Body of pancreas (tissue), 4 donors: ENCODE data around the gene HERC2. TPM values are rescaled to one million over a fixed set of nuclear protein-coding genes. Genes with fewer than 3 reads are reported as not detected.
"Not testable (repeated sequence)": the region's sequence is repeated elsewhere in the genome, so short reads cannot be mapped to it uniquely, and the experiment has no call there.

Experiments used
- ATAC-seq: fragments of 150-250 bp; one replicate; pipeline ENCODE4 v1.9.1; 2016
- DNase-seq, 4 donors: peaks; one replicate each; pipeline ENCODE4 v3.0.0-alpha.2; 2019
- H3K27ac ChIP-seq, 4 donors: fragments of 200-600 bp; sonication (generic); 1 replicate in 3 of 4; 2 replicates in 1 of 4; pipeline versions ENCODE4 v1.5.1 to v1.6.1; 2016 to 2019; ENCODE audit warnings: mild to moderate bottlenecking in 1 of 4, mixed read lengths in 1 of 4, moderate library complexity in 1 of 4
- H3K27me3 ChIP-seq, 2 donors: fragments of 200-600 bp; sonication (generic); one replicate each; pipeline ENCODE4 v1.6.0; 2016; ENCODE audit warnings: mild to moderate bottlenecking in 1 of 2
- H3K36me3 ChIP-seq, 2 donors: fragments of 200-600 bp; sonication (generic); replicated peaks in 1 of 2; 2 replicates each; pipeline ENCODE4 v1.5.1; 2016; ENCODE audit warnings: low read depth in 2 of 2; ENCODE audit not compliant: insufficient read depth in 1 of 2
- H3K4me1 ChIP-seq: fragments of 200-600 bp; sonication (generic); one replicate; pipeline ENCODE4 v1.6.0; 2016
- H3K4me3 ChIP-seq, 2 donors: fragments of 200-600 bp; sonication (generic); 1 replicate in 1 of 2; 2 replicates in 1 of 2; pipeline ENCODE4 v1.5.1; 2016 to 2019
- H3K9me3 ChIP-seq, 3 donors: fragments of 200-600 bp; sonication (generic); 1 replicate in 2 of 3; 2 replicates in 1 of 3; pipeline ENCODE4 v1.5.1; 2016
- CTCF ChIP-seq, 7 experiments: fragments of 450-650 bp in 4 of 7; fragments of 200-600 bp in 3 of 7; sonication (generic) in 3 of 7; IDR thresholded peaks; one replicate each; pipeline ENCODE4 v1.5.1; 2016 to 2019; ENCODE audit warnings: antibody characterized with exemption in 7 of 7
- POLR2A ChIP-seq, 3 donors: fragments of 450-650 bp; IDR thresholded peaks; one replicate each; pipeline ENCODE4 v1.6.1; 2016; ENCODE audit warnings: antibody characterized with exemption in 3 of 3, mild to moderate bottlenecking in 2 of 3
- WGBS, 2 donors: methylation state at CpG; one replicate each; pipeline ENCODE4 v1.1.5; 2017; 5-methylcytosine and 5-hydroxymethylcytosine counted together
- intact Hi-C: fragments of 100-400 bp; cut with DNase I; formaldehyde crosslinking; loops from one replicate; pipeline ENCODE4 v1.15.1; 2023
- total RNA-seq, 2 donors: library from RNA; depleted of rRNA; stranded (reverse); fragments of >200 nt; gene quantifications; one replicate each; pipeline ENCODE4 v1.1.0, GENCODE V29; 2016

HERC2 gene
- total RNA-seq, 2 donors from 2014 or later = 36.3 to 76.5 TPM

- intact Hi-C loops = no loop called here
- TF ChIP-seq CTCF (IDR thresholded peaks at IDR 0.05) = no peak
- no peak for TF ChIP-seq POLR2A (IDR thresholded peaks at IDR 0.05)
- Histone ChIP-seq H3K4me3 (no peak overlapping the region), H3K27ac (no peak overlapping the region), H3K36me3 (peaks cover 0 to 4% of the 10 kb centered on the region in 2 donors), H3K4me1 (no peaks in the 10 kb centered on the region), H3K9me3 (no peaks in the 10 kb centered on the region), H3K27me3 (no peaks in the 10 kb centered on the region)
- WGBS, 2 donors = 95 to 97% methylated on average over 6 of the region's 6 CpGs
- ATAC-seq = no peak
- no peak for DNase-seq
These were observed 113.4 kb downstream of the HERC2 start for GRCh38 chr15:28208583-28208982.

GRCh38 chr15:28205640-28206039, 116.3 kb downstream of the HERC2 start:
- H3K4me1 ChIP-seq, intact Hi-C loops, ATAC-seq, H3K27ac ChIP-seq, H3K9me3 ChIP-seq, H3K27me3 ChIP-seq, H3K4me3 ChIP-seq, DNase-seq, H3K36me3 ChIP-seq: not testable (repeated sequence)
- WGBS, 2 donors = no CpG with 5 or more reads among the region's 10 CpGs

GRCh38 chr15:28203055-28203828, 118.7 kb downstream of the HERC2 start:
- H3K27me3 ChIP-seq, H3K4me1 ChIP-seq, H3K9me3 ChIP-seq, H3K27ac ChIP-seq, intact Hi-C loops, ATAC-seq, H3K36me3 ChIP-seq, H3K4me3 ChIP-seq, DNase-seq: not testable (repeated sequence)
- 67 to 87% methylated on average over 11 to 15 of the region's 18 CpGs for WGBS, 2 donors

- ATAC-seq, H3K4me3 ChIP-seq, H3K27ac ChIP-seq, H3K9me3 ChIP-seq, intact Hi-C loops, H3K4me1 ChIP-seq, DNase-seq, H3K36me3 ChIP-seq, H3K27me3 ChIP-seq: not testable (repeated sequence)
- WGBS, 2 donors = 88 to 92% methylated on average over 2 to 5 of the region's 23 CpGs
These were observed 119.9 kb downstream of the HERC2 start for GRCh38 chr15:28202124-28202523.

GRCh38 chr15:28198215-28198614, 123.8 kb downstream of the HERC2 start:
- H3K36me3 ChIP-seq, intact Hi-C loops: not testable (repeated sequence)
- WGBS, 2 donors = 91 to 94% methylated on average over 2 of the region's 2 CpGs

GRCh38 chr15:28197694-28198093, 124.3 kb downstream of the HERC2 start:
- H3K4me3 ChIP-seq, H3K4me1 ChIP-seq, intact Hi-C loops, ATAC-seq, H3K36me3 ChIP-seq, H3K27me3 ChIP-seq, H3K9me3 ChIP-seq, DNase-seq, H3K27ac ChIP-seq: not testable (repeated sequence)
- WGBS, 2 donors = 81 to 82% methylated on average over 3 of the region's 4 CpGs

More at GRCh38 chr15:28198215-28198614, 123.8 kb downstream of the HERC2 start:
- DNase-seq, H3K9me3 ChIP-seq, H3K4me1 ChIP-seq, H3K27me3 ChIP-seq, H3K4me3 ChIP-seq, H3K27ac ChIP-seq, ATAC-seq: not testable (repeated sequence)

- intact Hi-C loops, H3K27ac ChIP-seq, H3K9me3 ChIP-seq, H3K4me3 ChIP-seq, H3K4me1 ChIP-seq, H3K36me3 ChIP-seq, H3K27me3 ChIP-seq, DNase-seq, ATAC-seq: not testable (repeated sequence)
- WGBS, 2 donors = 92 to 96% methylated on average over 5 of the region's 5 CpGs
These were observed 125.4 kb downstream of the HERC2 start for GRCh38 chr15:28196581-28196980.

- WGBS, 2 donors = 80 to 90% methylated on average over 1 of the region's 1 CpG
- H3K36me3 ChIP-seq = peaks cover 0 to 4% of the 10 kb centered on the region in 2 donors
These were observed 129.2 kb downstream of the HERC2 start for GRCh38 chr15:28192772-28193171.

More at GRCh38 chr15:28192772-28193171, 129.2 kb downstream of the HERC2 start:
- no peak overlapping the region for H3K4me3 ChIP-seq
- no peak for ATAC-seq
- DNase-seq = no peak
- H3K4me1 ChIP-seq = no peaks in the 10 kb centered on the region
- H3K9me3 ChIP-seq = no peaks in the 10 kb centered on the region
- intact Hi-C loops = no loop called here
- H3K27me3 ChIP-seq = no peaks in the 10 kb centered on the region
- TF ChIP-seq CTCF (IDR thresholded peaks at IDR 0.05) (no peak), POLR2A (IDR thresholded peaks at IDR 0.05) (no peak)
- no peak overlapping the region for H3K27ac ChIP-seq
